ENCODE data around the gene SLC35G6.
"Not testable (repeated sequence)": the region's sequence is repeated elsewhere in the genome, so short reads cannot be mapped to it uniquely, and the experiment has no call there.

The SLC35G6 gene

DNA sequence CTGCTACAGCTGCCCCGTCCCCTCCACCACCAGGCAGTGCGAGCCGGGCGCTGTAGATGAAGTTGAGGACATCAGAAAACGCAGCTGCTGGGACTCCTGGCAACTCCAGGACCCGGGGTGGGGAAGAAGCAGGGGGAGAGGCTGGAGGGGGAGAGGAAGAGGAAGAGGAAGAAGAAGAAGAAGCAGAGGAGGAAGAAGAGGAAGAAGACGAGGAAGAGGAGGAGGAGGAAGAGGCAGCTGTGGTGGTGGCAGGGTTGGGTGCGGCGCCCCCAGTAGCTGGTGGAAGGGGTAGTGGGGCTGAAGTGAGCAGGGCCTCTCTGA lies 15.0 kb upstream of the SLC35G6 start:
- Histone ChIP-seq H3K27me3 (replicated peaks in 2 of 5; ENCODE audit: control insufficient read depth in 4 of 5, insufficient read depth in 5 of 5, low read length in 4 of 5) (no peaks in the 10 kb centered on the region), H3K27ac (ENCODE audit: insufficient read depth in 1 of 2, low read depth in 1 of 2, low read length in 2 of 2, poor library complexity in 1 of 2, severe bottlenecking in 2 of 2) (no peak overlapping the region), H3K4me1 (ENCODE audit: control extremely low read depth in 1 of 4, control insufficient read depth in 4 of 4, insufficient read depth in 4 of 4, low read length in 3 of 4) (peaks cover 2 to 16% (median 13%) of the 10 kb centered on the region in 4 experiments), H3K9me3 (ENCODE audit: control extremely low read depth in 1 of 5, control insufficient read depth in 4 of 5, insufficient read depth in 2 of 5, low read depth in 1 of 5, low read length in 4 of 5) (no peaks in the 10 kb centered on the region), H3K4me3 (ENCODE audit: control insufficient read depth in 1 of 7, extremely low read depth in 1 of 7, insufficient read depth in 4 of 7, low read depth in 2 of 7, low read length in 6 of 7) (no peak overlapping the region), H3K36me3 (ENCODE audit: control insufficient read depth in 4 of 4, insufficient read depth in 4 of 4, low read length in 3 of 4) (peaks cover 0 to 53% (median 30%) of the 10 kb centered on the region in 4 experiments)
- POLR2A ChIA-PET = interaction anchor here (1.0 to 1.4 kb wide), 4 partner anchors 8 to 13 kb away, joined by 4 to 5 read pairs (median 5); partner anchors contain the start of gene ZBTB4
- no peak for DNase-seq
- CTCF ChIA-PET = interaction anchor here (0.6 to 2.0 kb wide), 6 partner anchors 9 to 111 kb away, joined by 3 to 7 read pairs (median 4); no protein-coding TSS in a partner anchor
- over 99% methylated on average over 9 of the region's 9 CpGs for WGBS (ENCODE audit: insufficient coverage)

DNA sequence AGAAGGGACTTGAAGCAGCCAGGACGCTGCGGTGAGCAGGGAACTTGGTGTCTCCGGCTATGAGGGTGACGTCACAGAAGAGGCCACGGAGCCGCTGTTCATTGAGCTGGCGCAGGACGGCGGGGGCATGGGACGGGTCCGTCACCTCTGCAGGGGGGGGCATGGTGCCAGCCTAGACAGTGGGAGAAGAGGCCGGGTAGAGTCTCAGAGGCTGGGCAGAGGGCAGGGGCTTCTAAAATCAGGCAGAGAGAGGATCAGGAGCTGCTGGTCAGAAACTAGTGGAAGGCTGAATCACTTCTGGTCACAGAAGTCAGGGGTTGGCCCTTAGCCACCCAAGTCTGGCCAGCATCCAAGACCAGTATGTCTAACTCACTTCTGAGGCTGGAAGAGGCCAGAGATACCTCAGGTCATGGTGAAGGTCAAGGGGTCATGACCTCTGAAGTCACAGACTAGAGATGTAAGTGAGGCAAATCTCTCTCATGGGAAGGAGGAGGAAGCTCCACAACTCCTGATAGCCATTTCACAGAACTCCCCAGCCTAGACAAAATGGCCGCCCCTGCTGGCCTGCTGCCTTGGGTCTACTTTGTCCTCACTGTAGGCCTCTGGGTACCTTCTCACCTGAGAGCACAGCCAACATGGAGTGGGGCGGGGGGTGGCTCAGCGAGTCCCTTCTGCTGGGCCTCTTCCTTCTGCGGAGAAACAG lies 14.5 kb upstream of the SLC35G6 start:
- 82% methylated on average over 14 of the region's 16 CpGs for WGBS (ENCODE audit: insufficient coverage)
- peaks cover 6 to 21% (median 17%) of the 10 kb centered on the region in 4 experiments for H3K4me1 ChIP-seq (ENCODE audit: control extremely low read depth in 1 of 4, control insufficient read depth in 4 of 4, insufficient read depth in 4 of 4, low read length in 3 of 4)
- DNase-seq = no peak
- peak overlapping the region; percentile 35 to 49 for H3K27ac ChIP-seq (ENCODE audit: insufficient read depth in 1 of 2, low read depth in 1 of 2, low read length in 2 of 2, poor library complexity in 1 of 2, severe bottlenecking in 2 of 2)
- ChIA-PET POLR2A (interaction anchor here (0.7 to 1.4 kb wide), 5 partner anchors 8 to 20 kb away, joined by 3 to 5 read pairs (median 5); partner anchors contain the start of gene ZBTB4), CTCF (interaction anchor here (0.8 to 2.0 kb wide), 9 partner anchors 9 to 111 kb away, joined by 3 to 7 read pairs (median 3); partner anchors contain the start of gene SPEM2)
- peaks cover 0 to 49% (median 26%) of the 10 kb centered on the region in 4 experiments for H3K36me3 ChIP-seq (ENCODE audit: control insufficient read depth in 4 of 4, insufficient read depth in 4 of 4, low read length in 3 of 4)
- H3K4me3 ChIP-seq (ENCODE audit: control insufficient read depth in 1 of 7, extremely low read depth in 1 of 7, insufficient read depth in 4 of 7, low read depth in 2 of 7, low read length in 6 of 7) = no peak overlapping the region
- no peaks in the 10 kb centered on the region for H3K27me3 ChIP-seq (replicated peaks in 2 of 5; ENCODE audit: control insufficient read depth in 4 of 5, insufficient read depth in 5 of 5, low read length in 4 of 5)
- H3K9me3 ChIP-seq (ENCODE audit: control extremely low read depth in 1 of 5, control insufficient read depth in 4 of 5, insufficient read depth in 2 of 5, low read depth in 1 of 5, low read length in 4 of 5) = no peaks in the 10 kb centered on the region

DNA sequence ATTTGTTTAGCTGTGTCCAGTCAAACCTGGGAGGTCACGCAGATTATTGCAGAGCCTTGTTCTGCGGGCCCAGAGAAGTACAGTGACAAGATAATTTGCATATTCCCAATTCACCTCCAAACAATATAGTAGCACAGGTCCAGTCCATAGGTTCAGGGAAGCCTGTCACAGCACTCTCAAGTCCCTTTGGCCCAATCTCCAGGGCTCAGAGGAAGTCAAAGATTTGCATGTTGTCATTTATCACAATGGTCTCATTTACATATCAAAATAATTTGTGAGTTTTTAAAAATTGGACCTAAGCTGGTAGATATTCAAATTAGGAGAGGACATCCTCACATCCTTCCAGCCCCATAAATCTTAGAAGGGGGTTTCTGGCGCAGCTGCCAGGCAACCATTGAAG lies 13.7 kb upstream of the SLC35G6 start:
- no peak for DNase-seq
- peak overlapping the region; percentile 35 to 49 for H3K27ac ChIP-seq (ENCODE audit: insufficient read depth in 1 of 2, low read depth in 1 of 2, low read length in 2 of 2, poor library complexity in 1 of 2, severe bottlenecking in 2 of 2)
- peaks cover 6 to 26% (median 20%) of the 10 kb centered on the region in 4 experiments for H3K4me1 ChIP-seq (ENCODE audit: control extremely low read depth in 1 of 4, control insufficient read depth in 4 of 4, insufficient read depth in 4 of 4, low read length in 3 of 4)
- CTCF ChIA-PET = interaction anchor here (0.7 to 2.0 kb wide), 9 partner anchors 10 to 93 kb away, joined by 3 to 7 read pairs (median 3); partner anchors contain the start of gene SPEM2
- no peak overlapping the region for H3K4me3 ChIP-seq (ENCODE audit: control insufficient read depth in 1 of 7, extremely low read depth in 1 of 7, insufficient read depth in 4 of 7, low read depth in 2 of 7, low read length in 6 of 7)
- peaks cover 0 to 41% (median 22%) of the 10 kb centered on the region in 4 experiments for H3K36me3 ChIP-seq (ENCODE audit: control insufficient read depth in 4 of 4, insufficient read depth in 4 of 4, low read length in 3 of 4)
- H3K27me3 ChIP-seq (replicated peaks in 2 of 5; ENCODE audit: control insufficient read depth in 4 of 5, insufficient read depth in 5 of 5, low read length in 4 of 5) = no peaks in the 10 kb centered on the region
- POLR2A ChIA-PET = interaction anchor here (0.5 to 1.4 kb wide), 4 partner anchors 8 to 81 kb away, joined by 3 to 5 read pairs (median 4); no protein-coding TSS in a partner anchor
- WGBS (ENCODE audit: insufficient coverage) = 85% methylated on average over 3 of the region's 3 CpGs
- H3K9me3 ChIP-seq (ENCODE audit: control extremely low read depth in 1 of 5, control insufficient read depth in 4 of 5, insufficient read depth in 2 of 5, low read depth in 1 of 5, low read length in 4 of 5) = no peaks in the 10 kb centered on the region

DNA sequence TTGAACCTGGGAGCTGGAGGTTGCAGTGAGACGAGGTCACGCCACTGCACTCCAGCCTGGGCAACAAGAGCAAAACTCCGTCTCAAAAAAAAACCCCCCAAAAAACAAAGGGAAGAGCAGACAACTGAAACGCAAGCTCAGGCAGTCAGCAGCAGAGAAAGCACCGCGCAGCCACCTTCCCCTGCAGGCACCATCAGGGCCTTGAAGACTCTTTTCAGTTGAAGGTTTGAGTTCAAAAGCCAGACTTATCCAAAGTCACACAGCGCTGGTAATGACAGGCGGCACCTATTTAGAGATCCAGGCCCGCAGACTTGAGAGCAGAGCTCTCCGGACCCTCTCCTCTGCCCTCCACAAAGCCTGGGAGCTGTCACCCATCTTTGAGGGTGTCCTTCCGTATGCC lies 13.0 kb upstream of the SLC35G6 start:
- DNase-seq = no peak
- POLR2A ChIA-PET = interaction anchor here (0.5 to 1.1 kb wide), 2 partner anchors 12 to 82 kb away, joined by 3 to 4 read pairs; partner anchors contain the start of gene ZBTB4

DNA sequence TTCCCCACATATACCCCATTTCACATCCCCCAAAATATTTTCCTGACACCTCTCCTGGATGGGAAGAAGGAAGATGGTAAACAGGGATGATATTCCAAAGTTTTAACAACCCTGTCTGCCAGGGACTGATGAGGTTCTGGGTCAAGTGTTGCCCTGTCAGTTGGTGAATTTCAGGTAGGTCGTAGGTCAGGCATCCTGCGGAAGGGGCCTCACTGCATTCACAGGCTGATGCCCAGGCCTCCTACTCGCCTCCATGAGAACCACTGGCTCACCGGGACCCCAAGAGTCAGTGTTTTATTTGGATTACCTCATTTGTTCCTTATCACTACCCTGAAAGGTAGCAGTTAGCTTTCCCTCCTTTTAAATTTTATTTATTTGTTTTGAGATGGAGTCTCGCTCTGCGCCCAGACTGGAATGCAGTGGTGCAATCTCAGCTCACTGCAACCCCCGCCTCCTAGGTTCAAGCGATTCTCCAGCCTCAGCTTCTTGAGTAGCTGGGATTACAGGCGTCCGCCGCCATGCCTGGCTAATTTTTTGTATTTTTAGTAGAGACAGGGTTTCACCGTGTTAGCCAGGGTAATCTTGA lies 12.3 kb upstream of the SLC35G6 start:
- 93% methylated on average over 10 of the region's 12 CpGs for WGBS (ENCODE audit: insufficient coverage)
- no peak overlapping the region for H3K27ac ChIP-seq (ENCODE audit: insufficient read depth in 1 of 2, low read depth in 1 of 2, low read length in 2 of 2, poor library complexity in 1 of 2, severe bottlenecking in 2 of 2)
- peaks cover 0 to 27% (median 10%) of the 10 kb centered on the region in 4 experiments for H3K36me3 ChIP-seq (ENCODE audit: control insufficient read depth in 4 of 4, insufficient read depth in 4 of 4, low read length in 3 of 4)
- H3K4me1 ChIP-seq (ENCODE audit: control extremely low read depth in 1 of 4, control insufficient read depth in 4 of 4, insufficient read depth in 4 of 4, low read length in 3 of 4) = peaks cover 6 to 26% (median 21%) of the 10 kb centered on the region in 4 experiments
- H3K27me3 ChIP-seq (replicated peaks in 2 of 5; ENCODE audit: control insufficient read depth in 4 of 5, insufficient read depth in 5 of 5, low read length in 4 of 5) = no peaks in the 10 kb centered on the region
- POLR2A ChIA-PET = interaction anchor here (1.1 kb wide), 1 partner anchor 11 kb away, joined by 4 read pairs; the partner anchor contains the start of gene ZBTB4
- DNase-seq = no peak
- H3K9me3 ChIP-seq (ENCODE audit: control extremely low read depth in 1 of 5, control insufficient read depth in 4 of 5, insufficient read depth in 2 of 5, low read depth in 1 of 5, low read length in 4 of 5) = no peaks in the 10 kb centered on the region
- H3K4me3 ChIP-seq (ENCODE audit: control insufficient read depth in 1 of 7, extremely low read depth in 1 of 7, insufficient read depth in 4 of 7, low read depth in 2 of 7, low read length in 6 of 7) = no peak overlapping the region
- CTCF ChIA-PET = interaction anchor here (1.6 kb wide), 1 partner anchor 18 kb away, joined by 6 read pairs; no protein-coding TSS in a partner anchor

More for the DNA sequence above, 13.0 kb upstream of the SLC35G6 start:
- no peak overlapping the region for H3K4me3 ChIP-seq (ENCODE audit: control insufficient read depth in 1 of 7, extremely low read depth in 1 of 7, insufficient read depth in 4 of 7, low read depth in 2 of 7, low read length in 6 of 7)
- peaks cover 6 to 26% (median 21%) of the 10 kb centered on the region in 4 experiments for H3K4me1 ChIP-seq (ENCODE audit: control extremely low read depth in 1 of 4, control insufficient read depth in 4 of 4, insufficient read depth in 4 of 4, low read length in 3 of 4)
- peaks cover 0 to 34% (median 15%) of the 10 kb centered on the region in 4 experiments for H3K36me3 ChIP-seq (ENCODE audit: control insufficient read depth in 4 of 4, insufficient read depth in 4 of 4, low read length in 3 of 4)
- CTCF ChIA-PET = interaction anchor here (1.1 to 1.6 kb wide), 4 partner anchors 11 to 27 kb away, joined by 3 to 6 read pairs (median 4); no protein-coding TSS in a partner anchor
- H3K27ac ChIP-seq (ENCODE audit: insufficient read depth in 1 of 2, low read depth in 1 of 2, low read length in 2 of 2, poor library complexity in 1 of 2, severe bottlenecking in 2 of 2) = no peak overlapping the region
- WGBS (ENCODE audit: insufficient coverage) = 97% methylated on average over 11 of the region's 11 CpGs
- no peaks in the 10 kb centered on the region for H3K9me3 ChIP-seq (ENCODE audit: control extremely low read depth in 1 of 5, control insufficient read depth in 4 of 5, insufficient read depth in 2 of 5, low read depth in 1 of 5, low read length in 4 of 5)
- no peaks in the 10 kb centered on the region for H3K27me3 ChIP-seq (replicated peaks in 2 of 5; ENCODE audit: control insufficient read depth in 4 of 5, insufficient read depth in 5 of 5, low read length in 4 of 5)

DNA sequence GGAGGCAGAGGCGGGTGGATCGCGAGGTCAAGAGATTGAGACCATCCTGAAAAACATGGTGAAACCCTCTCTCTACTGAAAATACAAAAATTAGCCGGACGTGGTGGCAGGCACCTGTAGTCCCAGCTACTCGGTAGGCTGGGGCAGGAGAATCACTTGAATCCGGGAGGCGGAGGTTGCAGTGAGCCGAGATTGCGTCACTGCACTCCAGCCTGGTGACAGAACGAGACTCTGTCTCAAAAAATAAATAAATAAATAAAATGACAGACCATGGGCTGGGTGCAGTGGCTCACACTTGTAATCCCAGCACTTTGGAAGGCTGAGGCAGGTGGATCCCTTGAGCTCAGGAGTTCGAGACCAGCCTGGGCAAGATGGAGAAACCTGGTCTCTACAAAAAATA lies 11.4 kb upstream of the SLC35G6 start:
- Histone ChIP-seq H3K36me3 (ENCODE audit: control insufficient read depth in 4 of 4, insufficient read depth in 4 of 4, low read length in 3 of 4) (peaks cover 0 to 25% (median 7%) of the 10 kb centered on the region in 4 experiments), H3K4me1 (ENCODE audit: control extremely low read depth in 1 of 4, control insufficient read depth in 4 of 4, insufficient read depth in 4 of 4, low read length in 3 of 4) (peaks cover 6 to 26% (median 21%) of the 10 kb centered on the region in 4 experiments)
- DNase-seq; H3K4me3 ChIP-seq (ENCODE audit: control insufficient read depth in 1 of 7, extremely low read depth in 1 of 7, insufficient read depth in 4 of 7, low read depth in 2 of 7, low read length in 6 of 7); H3K27ac ChIP-seq (ENCODE audit: insufficient read depth in 1 of 2, low read depth in 1 of 2, low read length in 2 of 2, poor library complexity in 1 of 2, severe bottlenecking in 2 of 2); H3K9me3 ChIP-seq (ENCODE audit: control extremely low read depth in 1 of 5, control insufficient read depth in 4 of 5, insufficient read depth in 2 of 5, low read depth in 1 of 5, low read length in 4 of 5); H3K27me3 ChIP-seq (replicated peaks in 2 of 5; ENCODE audit: control insufficient read depth in 4 of 5, insufficient read depth in 5 of 5, low read length in 4 of 5): not testable (repeated sequence)
- 100% methylated on average over 5 of the region's 12 CpGs for WGBS (ENCODE audit: insufficient coverage)
- CTCF ChIA-PET = interaction anchor here (1.2 kb wide), 1 partner anchor 8 kb away, joined by 5 read pairs; no protein-coding TSS in a partner anchor
- POLR2A ChIA-PET = interaction anchor here (0.6 kb wide), 1 partner anchor 115 kb away, joined by 3 read pairs; no protein-coding TSS in a partner anchor

All from common myeloid progenitor, CD34-positive (primary cell).